ENCODE results near the gene NETO2. TPM values are rescaled to one million over a fixed set of nuclear protein-coding genes. Genes with fewer than 3 reads are reported as not detected.
"Not testable (repeated sequence)": the region's sequence is repeated elsewhere in the genome, so short reads cannot be mapped to it uniquely, and the experiment has no call there.

NETO2 gene
- total RNA-seq, 2 donors from 2014 or later = 3.0 to 3.1 TPM

DNA sequence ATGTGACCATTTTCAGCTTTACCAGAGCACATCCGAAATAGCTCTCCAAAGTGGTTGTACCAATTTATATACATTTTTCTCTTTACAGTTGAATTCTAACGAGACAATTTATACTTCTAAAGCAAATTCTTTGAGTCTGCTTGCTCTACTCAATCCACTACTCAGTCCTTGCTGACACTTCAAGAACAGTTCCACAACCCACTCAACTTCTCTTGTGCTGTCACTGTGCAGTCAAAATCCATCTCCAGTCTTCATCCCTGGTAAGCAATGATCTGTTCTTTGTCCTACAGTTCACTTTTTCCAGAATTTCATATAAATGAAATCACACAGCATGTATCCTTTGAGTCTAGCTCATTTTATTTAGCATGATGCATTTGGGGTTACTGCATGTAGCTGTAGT lies 30.6 kb downstream of the NETO2 start:
- no peak for DNase-seq
- no peaks in the 10 kb centered on the region for H3K9me3 ChIP-seq
- 73 to 75% methylated on average over 2 of the region's 2 CpGs for WGBS, 2 donors
- no peak for ATAC-seq
- no peaks in the 10 kb centered on the region for H3K4me1 ChIP-seq
- no peak overlapping the region for H3K4me3 ChIP-seq
- no peak overlapping the region for H3K27ac ChIP-seq
- H3K27me3 ChIP-seq = no peaks in the 10 kb centered on the region
- intact Hi-C loops (cut with DNase I) = no loop called here
- no peaks in the 10 kb centered on the region for H3K36me3 ChIP-seq (replicated peaks in 1 of 2; ENCODE audit: insufficient read depth in 1 of 2, low read depth in 2 of 2)
- TF ChIP-seq, protein P1, sequence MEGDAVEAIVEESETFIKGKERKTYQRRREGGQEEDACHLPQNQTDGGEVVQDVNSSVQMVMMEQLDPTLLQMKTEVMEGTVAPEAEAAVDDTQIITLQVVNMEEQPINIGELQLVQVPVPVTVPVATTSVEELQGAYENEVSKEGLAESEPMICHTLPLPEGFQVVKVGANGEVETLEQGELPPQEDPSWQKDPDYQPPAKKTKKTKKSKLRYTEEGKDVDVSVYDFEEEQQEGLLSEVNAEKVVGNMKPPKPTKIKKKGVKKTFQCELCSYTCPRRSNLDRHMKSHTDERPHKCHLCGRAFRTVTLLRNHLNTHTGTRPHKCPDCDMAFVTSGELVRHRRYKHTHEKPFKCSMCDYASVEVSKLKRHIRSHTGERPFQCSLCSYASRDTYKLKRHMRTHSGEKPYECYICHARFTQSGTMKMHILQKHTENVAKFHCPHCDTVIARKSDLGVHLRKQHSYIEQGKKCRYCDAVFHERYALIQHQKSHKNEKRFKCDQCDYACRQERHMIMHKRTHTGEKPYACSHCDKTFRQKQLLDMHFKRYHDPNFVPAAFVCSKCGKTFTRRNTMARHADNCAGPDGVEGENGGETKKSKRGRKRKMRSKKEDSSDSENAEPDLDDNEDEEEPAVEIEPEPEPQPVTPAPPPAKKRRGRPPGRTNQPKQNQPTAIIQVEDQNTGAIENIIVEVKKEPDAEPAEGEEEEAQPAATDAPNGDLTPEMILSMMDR (IDR thresholded peaks at IDR 0.05) = no peak
- TF ChIP-seq POLR2A (IDR thresholded peaks at IDR 0.05) = no peak

DNA sequence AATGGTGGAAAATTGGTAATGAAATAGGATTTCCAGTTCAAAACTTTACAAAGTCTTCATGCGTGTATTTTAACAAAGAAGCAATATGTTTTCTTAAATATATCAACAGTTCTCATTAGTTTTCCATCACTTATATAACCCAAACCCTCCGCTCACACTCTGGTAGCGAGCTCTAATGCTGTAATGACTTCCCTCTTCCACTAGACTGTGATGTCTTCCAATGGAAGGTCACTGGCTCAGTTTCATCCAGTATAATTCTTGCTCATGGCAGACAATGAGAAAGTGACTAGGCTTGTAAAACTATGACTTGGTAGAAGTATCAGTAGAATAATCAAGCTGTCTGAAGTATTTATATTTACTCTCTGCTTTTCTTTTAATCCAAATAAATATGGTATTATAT lies 32.8 kb downstream of the NETO2 start:
- 95% methylated on average over 3 of the region's 3 CpGs for WGBS, 2 donors
- Histone ChIP-seq H3K9me3 (no peaks in the 10 kb centered on the region), H3K4me3 (no peak overlapping the region), H3K27me3 (no peaks in the 10 kb centered on the region), H3K4me1 (no peaks in the 10 kb centered on the region), H3K27ac (no peak overlapping the region), H3K36me3 (replicated peaks in 1 of 2; ENCODE audit: insufficient read depth in 1 of 2, low read depth in 2 of 2) (no peaks in the 10 kb centered on the region)
- no peak for TF ChIP-seq POLR2A (IDR thresholded peaks at IDR 0.05)
- TF ChIP-seq, protein P1 (IDR thresholded peaks at IDR 0.05) = no peak
- intact Hi-C loops (cut with DNase I) = no loop called here
- ATAC-seq (no peak), DNase-seq (no peak)

- Histone ChIP-seq H3K27ac (no peak overlapping the region), H3K4me1 (no peaks in the 10 kb centered on the region), H3K4me3 (no peak overlapping the region), H3K27me3 (no peaks in the 10 kb centered on the region), H3K36me3 (replicated peaks in 1 of 2; ENCODE audit: insufficient read depth in 1 of 2, low read depth in 2 of 2) (no peaks in the 10 kb centered on the region), H3K9me3 (no peaks in the 10 kb centered on the region)
- no peak for TF ChIP-seq POLR2A (IDR thresholded peaks at IDR 0.05)
- TF ChIP-seq, protein P1 (IDR thresholded peaks at IDR 0.05) = no peak
- DNase-seq (no peak), ATAC-seq (no peak)
- intact Hi-C loops (cut with DNase I) = no loop called here
- 80 to 83% methylated on average over 5 of the region's 5 CpGs for WGBS, 2 donors
Measured at GRCh38 chr16:47109361-47109760, 34.4 kb downstream of the NETO2 start.

GRCh38 chr16:47102921-47103320 lies 40.8 kb downstream of the NETO2 start:
- H3K4me3 ChIP-seq; DNase-seq; H3K27ac ChIP-seq; intact Hi-C loops (cut with DNase I); H3K4me1 ChIP-seq; H3K36me3 ChIP-seq (replicated peaks in 1 of 2; ENCODE audit: insufficient read depth in 1 of 2, low read depth in 2 of 2); H3K9me3 ChIP-seq; H3K27me3 ChIP-seq; ATAC-seq: not testable (repeated sequence)
- WGBS, 2 donors = 92 to 97% methylated on average over 4 of the region's 4 CpGs

DNA sequence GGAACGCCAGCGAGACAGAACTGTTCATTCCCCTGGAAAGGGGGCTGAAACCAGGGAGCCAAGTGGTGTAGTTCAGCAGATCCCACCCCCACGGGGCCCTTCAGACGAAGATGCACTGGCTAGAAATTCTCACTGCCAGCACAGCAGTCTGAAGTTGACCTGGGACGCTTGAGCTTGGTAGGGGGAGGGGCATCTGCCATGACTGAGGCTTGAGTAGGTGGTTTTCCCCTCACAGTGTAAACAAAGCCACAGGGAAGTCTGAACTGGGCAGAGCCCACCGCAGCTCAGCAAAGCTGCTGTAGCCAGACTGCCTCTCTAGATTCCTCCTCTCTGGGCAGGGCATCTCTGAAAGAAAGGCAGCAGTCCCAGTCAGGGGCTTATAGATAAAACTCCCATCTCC lies 46.6 kb downstream of the NETO2 start:
- 74 to 94% methylated on average over 2 to 6 of the region's 6 CpGs for WGBS, 2 donors
- not testable (repeated sequence) for H3K4me1 ChIP-seq

DNA sequence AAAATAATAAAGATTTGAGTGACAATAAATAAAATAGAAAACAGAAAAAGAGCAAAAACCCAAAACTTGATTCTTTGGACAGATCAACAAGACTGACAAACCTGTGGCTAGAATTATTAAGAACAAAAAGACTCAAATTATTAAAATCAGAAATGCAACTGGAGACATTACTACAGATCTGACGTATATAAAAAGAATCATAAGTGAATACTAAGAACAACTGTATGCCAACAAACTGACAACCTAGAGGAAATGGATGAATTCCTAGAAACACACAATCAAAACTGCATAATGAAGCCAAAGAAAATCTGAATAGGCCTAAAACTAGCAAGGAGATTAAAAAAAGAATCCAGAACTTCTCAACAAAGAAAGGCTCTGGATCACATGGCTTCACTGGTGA lies 47.4 kb downstream of the NETO2 start:
- intact Hi-C loops (cut with DNase I) = no loop called here
- no peaks in the 10 kb centered on the region for H3K4me1 ChIP-seq
- H3K27me3 ChIP-seq = no peaks in the 10 kb centered on the region
- 81 to 92% methylated on average over 1 of the region's 1 CpG for WGBS, 2 donors
- ATAC-seq (no peak), DNase-seq (no peak)
- no peak for TF ChIP-seq POLR2A (IDR thresholded peaks at IDR 0.05)
- TF ChIP-seq, protein P1 (IDR thresholded peaks at IDR 0.05) = no peak
- H3K9me3 ChIP-seq = no peaks in the 10 kb centered on the region
- no peaks in the 10 kb centered on the region for H3K36me3 ChIP-seq (replicated peaks in 1 of 2; ENCODE audit: insufficient read depth in 1 of 2, low read depth in 2 of 2)
- no peak overlapping the region for H3K4me3 ChIP-seq
- H3K27ac ChIP-seq = no peak overlapping the region

More for the DNA sequence above, 46.6 kb downstream of the NETO2 start:
- intact Hi-C loops (cut with DNase I); ATAC-seq; H3K27me3 ChIP-seq; H3K36me3 ChIP-seq (replicated peaks in 1 of 2; ENCODE audit: insufficient read depth in 1 of 2, low read depth in 2 of 2); DNase-seq; H3K27ac ChIP-seq; H3K9me3 ChIP-seq; H3K4me3 ChIP-seq: not testable (repeated sequence)
